GM12891 (cell line): ENCODE measurements around the gene ZSCAN21.

Experiments
- PAX5 ChIP-seq: IDR thresholded peaks from 2 replicates; pipeline ENCODE4 v1.6.1; 2011; ENCODE audit warnings: low read length, moderate library complexity, mild to moderate bottlenecking; ENCODE audit not compliant: insufficient read depth, severe bottlenecking
- POLR2A ChIP-seq: IDR thresholded peaks from 2 replicates; pipeline ENCODE4 v1.6.1; 2011; ENCODE audit warnings: low read depth, low read length, control low read depth
- POLR2AphosphoS5 ChIP-seq: IDR thresholded peaks from 2 replicates; pipeline ENCODE4 v1.6.1; 2011; ENCODE audit warnings: low read depth, low read length, control low read depth
- SPI1 ChIP-seq: IDR thresholded peaks from 2 replicates; pipeline ENCODE4 v1.6.1; 2011; ENCODE audit warnings: low read depth, low read length, control low read depth

DNA sequence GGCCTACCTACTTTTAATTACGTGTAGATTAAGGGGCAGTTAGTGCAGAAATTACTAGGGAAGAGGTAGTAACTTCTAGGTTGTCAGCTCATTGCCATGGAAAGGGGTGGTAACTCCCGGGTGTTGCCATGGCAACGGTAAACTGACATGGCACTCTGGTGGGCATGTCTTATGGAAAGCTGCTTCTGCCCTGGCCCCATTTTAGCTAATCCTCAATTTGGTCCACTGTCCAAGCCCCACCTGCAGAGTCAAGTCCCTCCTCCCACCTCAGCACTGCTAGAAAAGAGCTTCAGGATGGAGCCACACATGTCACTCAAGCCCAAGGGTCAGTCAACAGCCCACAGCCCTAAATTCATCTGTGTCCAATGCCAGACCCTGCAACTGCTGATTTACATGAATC lies 41.7 kb upstream of the ZSCAN21 start:
- TF ChIP-seq POLR2AphosphoS5 (no peak), POLR2A (no peak), PAX5 (no peak), SPI1 (no peak)
